Kidney epithelial cell (primary cell): ENCODE data around the gene PARN. TPM values are rescaled to one million over a fixed set of nuclear protein-coding genes. Genes with fewer than 3 reads are reported as not detected.

Source experiments
- DNase-seq: peaks from one replicate; pipeline ENCODE4 v3.0.0-alpha.2; 2010; ENCODE audit warnings: low read depth
- H3K27me3 ChIP-seq: 2 replicates; pipeline ENCODE4 v1.6.0; 2011; ENCODE audit warnings: low read length; ENCODE audit not compliant: control insufficient read depth, insufficient read depth
- H3K36me3 ChIP-seq: 2 replicates; pipeline ENCODE4 v1.5.1; 2011; ENCODE audit warnings: low read length; ENCODE audit not compliant: control insufficient read depth, insufficient read depth
- H3K4me3 ChIP-seq: 2 replicates; pipeline ENCODE4 v1.5.1; 2011; ENCODE audit warnings: low read depth, mild to moderate bottlenecking, control low read depth, low read length
- total RNA-seq: library from RNA; depleted of rRNA; stranded (reverse); fragments of >200 nt; gene quantifications from 2 replicates; pipeline ENCODE4 v1.2.3, GENCODE V29; 2015
- TF ChIP-seq, protein P1 (sequence below): IDR thresholded peaks from 2 replicates; pipeline ENCODE4 v1.5.1; 2011; ENCODE audit warnings: mild to moderate bottlenecking, moderate library complexity, low read length, control low read depth, inconsistent platforms; ENCODE audit not compliant: insufficient read depth, poor library complexity, severe bottlenecking

Gene PARN
- total RNA-seq, 1 donor from 2014 or later: 28.0 TPM

DNA sequence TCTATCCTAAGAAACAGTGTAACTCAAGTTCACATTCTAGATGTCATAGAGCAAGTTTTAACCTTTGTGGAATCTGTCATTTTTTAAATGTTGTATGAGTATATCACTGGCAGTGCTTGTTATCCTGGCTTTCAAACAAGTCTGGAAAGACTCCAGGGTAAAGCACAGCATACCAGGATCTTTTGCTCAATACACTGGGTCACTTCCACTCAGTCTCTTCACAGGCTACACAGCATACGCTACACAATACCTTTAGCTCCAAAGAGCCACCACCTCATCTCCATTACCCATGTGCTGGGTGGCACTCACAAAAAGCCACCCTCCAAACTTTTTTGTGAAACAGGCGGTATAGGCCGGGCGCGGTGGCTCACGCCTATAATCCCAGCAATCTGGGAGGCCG lies 69.5 kb downstream of the PARN start:
- H3K4me3 ChIP-seq: no peak overlapping the region
- TF ChIP-seq, protein P1, sequence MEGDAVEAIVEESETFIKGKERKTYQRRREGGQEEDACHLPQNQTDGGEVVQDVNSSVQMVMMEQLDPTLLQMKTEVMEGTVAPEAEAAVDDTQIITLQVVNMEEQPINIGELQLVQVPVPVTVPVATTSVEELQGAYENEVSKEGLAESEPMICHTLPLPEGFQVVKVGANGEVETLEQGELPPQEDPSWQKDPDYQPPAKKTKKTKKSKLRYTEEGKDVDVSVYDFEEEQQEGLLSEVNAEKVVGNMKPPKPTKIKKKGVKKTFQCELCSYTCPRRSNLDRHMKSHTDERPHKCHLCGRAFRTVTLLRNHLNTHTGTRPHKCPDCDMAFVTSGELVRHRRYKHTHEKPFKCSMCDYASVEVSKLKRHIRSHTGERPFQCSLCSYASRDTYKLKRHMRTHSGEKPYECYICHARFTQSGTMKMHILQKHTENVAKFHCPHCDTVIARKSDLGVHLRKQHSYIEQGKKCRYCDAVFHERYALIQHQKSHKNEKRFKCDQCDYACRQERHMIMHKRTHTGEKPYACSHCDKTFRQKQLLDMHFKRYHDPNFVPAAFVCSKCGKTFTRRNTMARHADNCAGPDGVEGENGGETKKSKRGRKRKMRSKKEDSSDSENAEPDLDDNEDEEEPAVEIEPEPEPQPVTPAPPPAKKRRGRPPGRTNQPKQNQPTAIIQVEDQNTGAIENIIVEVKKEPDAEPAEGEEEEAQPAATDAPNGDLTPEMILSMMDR: no peak
- no peaks in the 10 kb centered on the region for H3K27me3 ChIP-seq
- DNase-seq: no peak
- no peaks in the 10 kb centered on the region for H3K36me3 ChIP-seq

DNA sequence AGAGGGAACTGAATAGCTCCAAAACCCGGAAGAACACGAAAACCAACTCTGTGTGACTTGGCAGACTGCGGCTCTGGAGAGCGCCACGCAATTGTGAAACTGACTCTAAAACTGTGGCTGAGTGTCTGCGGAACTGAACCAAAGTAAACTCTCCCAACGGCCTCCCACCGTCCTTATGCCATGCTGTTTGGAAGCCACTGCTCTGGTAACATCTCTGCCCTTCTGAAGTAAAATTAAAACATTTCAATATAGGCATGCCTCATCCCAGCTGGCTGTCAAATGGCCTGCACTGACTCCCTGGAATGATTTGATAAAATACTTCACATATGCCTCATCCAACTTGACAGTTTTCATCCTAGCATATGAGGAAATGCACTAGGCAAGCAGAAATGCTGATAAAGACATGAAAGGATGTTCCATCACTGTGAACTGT lies 70.2 kb downstream of the PARN start:
- Histone ChIP-seq H3K4me3 (no peak overlapping the region), H3K27me3 (no peaks in the 10 kb centered on the region), H3K36me3 (no peaks in the 10 kb centered on the region)
- no peak for DNase-seq
- TF ChIP-seq, protein P1: no peak

DNA sequence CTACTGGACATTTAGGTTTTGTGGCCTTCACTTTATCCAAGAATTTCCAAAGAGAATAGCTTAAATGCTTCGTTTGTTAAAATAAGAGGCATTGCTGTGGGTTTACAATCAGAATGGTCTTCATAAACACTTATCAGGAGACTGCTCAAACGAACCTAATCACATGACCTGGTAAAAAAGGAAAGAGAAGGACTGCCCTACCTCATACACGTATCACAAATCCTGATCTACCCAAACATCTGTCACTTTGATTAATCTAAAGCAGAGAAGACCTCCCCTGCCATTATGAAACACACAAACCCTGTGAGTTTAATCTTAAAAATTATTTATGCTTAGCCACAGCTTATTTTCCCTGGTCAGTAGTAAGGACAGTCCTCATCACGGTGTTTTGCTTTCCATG lies 76.6 kb downstream of the PARN start:
- TF ChIP-seq, protein P1: no peak
- no peaks in the 10 kb centered on the region for H3K36me3 ChIP-seq
- DNase-seq: no peak

DNA sequence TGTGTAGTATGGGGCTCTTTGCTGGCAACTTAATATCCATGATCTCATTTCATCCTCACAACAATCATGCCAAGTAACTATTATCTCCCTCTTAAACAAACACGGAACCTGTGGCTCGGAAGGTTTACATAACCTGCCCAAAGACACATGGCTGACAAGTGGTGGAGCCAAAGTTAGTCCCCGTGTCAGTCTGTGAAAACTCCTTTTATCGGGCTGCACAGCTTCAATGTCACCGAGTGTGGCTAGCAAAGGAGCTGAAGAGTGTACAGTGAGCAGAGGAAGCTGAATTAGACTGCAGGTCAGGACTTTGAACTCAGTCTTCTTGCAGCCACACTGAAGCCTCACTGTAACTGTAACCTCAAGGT lies 80.3 kb downstream of the PARN start:
- DNase-seq: no peak
- Histone ChIP-seq H3K36me3 (peaks cover 1% of the 10 kb centered on the region), H3K27me3 (no peaks in the 10 kb centered on the region), H3K4me3 (no peak overlapping the region)
- TF ChIP-seq, protein P1: no peak

More for the DNA sequence above, 76.6 kb downstream of the PARN start:
- Histone ChIP-seq H3K27me3 (no peaks in the 10 kb centered on the region), H3K4me3 (no peak overlapping the region)

DNA sequence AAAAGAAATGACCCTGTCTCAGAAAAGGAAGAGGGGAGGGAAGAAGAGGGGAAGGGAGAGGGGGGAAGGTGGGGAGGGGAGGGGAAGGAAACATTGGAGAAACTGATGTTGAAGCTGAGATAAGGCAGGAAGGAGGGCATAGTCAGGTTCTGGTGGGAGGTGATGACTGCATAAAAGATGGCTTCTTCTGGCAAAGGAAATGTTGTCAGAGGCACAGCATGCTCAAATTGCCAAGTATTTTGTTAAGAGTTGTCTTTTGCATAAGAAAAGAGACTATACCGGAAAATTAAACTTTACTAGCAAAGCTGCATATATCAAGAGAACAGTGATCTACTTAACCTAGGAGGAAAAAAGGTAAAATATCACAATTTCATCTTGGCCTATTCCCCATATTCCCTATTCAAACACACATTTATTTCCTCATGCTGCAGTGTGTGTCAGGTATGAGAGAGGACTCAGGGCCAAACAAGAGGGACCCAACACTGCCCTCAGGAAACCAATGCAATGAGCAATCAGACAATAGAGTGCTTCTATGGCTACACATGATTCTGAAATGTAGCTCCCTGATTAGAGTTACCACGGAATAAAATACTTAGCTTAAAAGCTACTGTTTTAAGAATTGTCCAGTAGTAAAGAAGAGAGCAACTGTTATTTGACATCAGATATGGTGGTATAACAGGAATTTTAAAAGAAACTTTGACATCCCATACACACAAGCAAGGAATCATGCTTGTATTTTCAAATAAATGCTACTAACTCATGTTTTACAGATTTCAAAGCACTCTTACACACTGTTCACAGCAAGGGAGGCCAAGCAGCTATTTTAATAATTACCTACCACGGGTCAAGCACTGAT lies 80.9 kb downstream of the PARN start:
- Histone ChIP-seq H3K36me3 (peaks cover 1% of the 10 kb centered on the region), H3K27me3 (no peaks in the 10 kb centered on the region), H3K4me3 (no peak overlapping the region)
- no peak for DNase-seq
- TF ChIP-seq, protein P1: no peak
